Stimulated activated effector memory CD8-positive, alpha-beta T cell treated with anti-CD3 and anti-CD28 coated beads, Interleukin-12 subunit alpha, Interleukin-12 subunit beta, amount 100 ng/mL, for 72 hours (primary cell): Measurements from ENCODE around the gene ISX.

Experiments
- ATAC-seq: fragments of 150-1000 bp; cut with Tn5 transposase; 2 replicates; pipeline ENCODE4 v1.10.0; 2021
- DNase-seq, 2 donors: peaks; one replicate each; pipeline ENCODE4 v3.0.0; 2021 to 2022; ENCODE audit warnings: low spot score in 2 of 2
- H3K27ac Mint-ChIP-seq: one replicate; pipeline ENCODE4 v1.8.0; 2022; ENCODE audit warnings: mild to moderate bottlenecking, mixed read lengths
- H3K36me3 Mint-ChIP-seq: one replicate; pipeline ENCODE4 v1.8.0; 2022; ENCODE audit warnings: mild to moderate bottlenecking, mixed read lengths
- H3K4me1 Mint-ChIP-seq: one replicate; pipeline ENCODE4 v1.8.0; 2022; ENCODE audit warnings: mixed read lengths
- H3K4me3 Mint-ChIP-seq: one replicate; pipeline ENCODE4 v1.8.0; 2022; ENCODE audit warnings: mild to moderate bottlenecking, mixed read lengths
- H3K9me3 Mint-ChIP-seq: one replicate; pipeline ENCODE4 v1.8.0; 2022; ENCODE audit warnings: mixed read lengths

ISX gene

GRCh38 chr22:35070451-35071093, 4.6 kb downstream of the ISX start:
- Mint-ChIP-seq H3K4me3 (no peak overlapping the region), H3K4me1 (no peaks in the 10 kb centered on the region), H3K36me3 (no peaks in the 10 kb centered on the region), H3K9me3 (no peaks in the 10 kb centered on the region), H3K27ac (no peak overlapping the region)
- DNase-seq (no peak), ATAC-seq (no peak)

- DNase-seq (no peak), ATAC-seq (no peak)
- Mint-ChIP-seq H3K4me3 (no peak overlapping the region), H3K9me3 (no peaks in the 10 kb centered on the region), H3K36me3 (no peaks in the 10 kb centered on the region), H3K4me1 (no peaks in the 10 kb centered on the region), H3K27ac (no peak overlapping the region)
Observed at GRCh38 chr22:35071784-35072183, 5.8 kb downstream of the ISX start.

- DNase-seq (no peak), ATAC-seq (no peak)
- Mint-ChIP-seq H3K27ac (no peak overlapping the region), H3K36me3 (no peaks in the 10 kb centered on the region), H3K9me3 (no peaks in the 10 kb centered on the region), H3K4me1 (no peaks in the 10 kb centered on the region), H3K4me3 (no peak overlapping the region)
Observed at GRCh38 chr22:35072925-35073324, 7.0 kb downstream of the ISX start.

- no peak for ATAC-seq
- DNase-seq = no peak
- Mint-ChIP-seq H3K4me3 (no peak overlapping the region), H3K9me3 (no peaks in the 10 kb centered on the region), H3K27ac (no peak overlapping the region), H3K4me1 (no peaks in the 10 kb centered on the region), H3K36me3 (no peaks in the 10 kb centered on the region)
Observed at GRCh38 chr22:35074583-35074982, 8.6 kb downstream of the ISX start.

GRCh38 chr22:35076630-35077029, 10.7 kb downstream of the ISX start:
- ATAC-seq (no peak), DNase-seq (no peak)
- no peaks in the 10 kb centered on the region for H3K9me3 Mint-ChIP-seq
- H3K4me1 Mint-ChIP-seq = no peaks in the 10 kb centered on the region
- no peak overlapping the region for H3K4me3 Mint-ChIP-seq
- H3K36me3 Mint-ChIP-seq = no peaks in the 10 kb centered on the region
- H3K27ac Mint-ChIP-seq = no peak overlapping the region

- no peaks in the 10 kb centered on the region for H3K4me1 Mint-ChIP-seq
- H3K9me3 Mint-ChIP-seq = peaks cover 4% of the 10 kb centered on the region
- no peak overlapping the region for H3K4me3 Mint-ChIP-seq
- DNase-seq (no peak), ATAC-seq (no peak)
- H3K36me3 Mint-ChIP-seq = no peaks in the 10 kb centered on the region
- no peak overlapping the region for H3K27ac Mint-ChIP-seq
Observed at GRCh38 chr22:35085621-35086020, 19.7 kb downstream of the ISX start.

- Mint-ChIP-seq H3K4me1 (no peaks in the 10 kb centered on the region), H3K36me3 (no peaks in the 10 kb centered on the region), H3K27ac (no peak overlapping the region), H3K9me3 (no peaks in the 10 kb centered on the region), H3K4me3 (no peak overlapping the region)
- no peak for ATAC-seq
- DNase-seq = no peak
Observed at GRCh38 chr22:35089139-35089538, 23.2 kb downstream of the ISX start.

- ATAC-seq = no peak
- no peaks in the 10 kb centered on the region for H3K36me3 Mint-ChIP-seq
- no peak overlapping the region for H3K27ac Mint-ChIP-seq
- H3K9me3 Mint-ChIP-seq = no peaks in the 10 kb centered on the region
- H3K4me3 Mint-ChIP-seq = no peak overlapping the region
- H3K4me1 Mint-ChIP-seq = no peaks in the 10 kb centered on the region
- DNase-seq = no peak
Observed at GRCh38 chr22:35092406-35092805, 26.4 kb downstream of the ISX start.

- H3K27ac Mint-ChIP-seq = no peak overlapping the region
- no peak for ATAC-seq
Observed at GRCh38 chr22:35098921-35099320, 33.0 kb downstream of the ISX start.

GRCh38 chr22:35099883-35100282, 33.9 kb downstream of the ISX start:
- H3K27ac Mint-ChIP-seq = no peak overlapping the region
- H3K4me1 Mint-ChIP-seq = no peaks in the 10 kb centered on the region
- ATAC-seq (no peak), DNase-seq (no peak)
- no peaks in the 10 kb centered on the region for H3K36me3 Mint-ChIP-seq
- H3K4me3 Mint-ChIP-seq = no peak overlapping the region
- no peaks in the 10 kb centered on the region for H3K9me3 Mint-ChIP-seq

More at GRCh38 chr22:35098921-35099320, 33.0 kb downstream of the ISX start:
- H3K4me1 Mint-ChIP-seq = no peaks in the 10 kb centered on the region
- no peaks in the 10 kb centered on the region for H3K36me3 Mint-ChIP-seq
- no peak overlapping the region for H3K4me3 Mint-ChIP-seq
- no peaks in the 10 kb centered on the region for H3K9me3 Mint-ChIP-seq
- no peak for DNase-seq

- no peak overlapping the region for H3K27ac Mint-ChIP-seq
- no peaks in the 10 kb centered on the region for H3K4me1 Mint-ChIP-seq
- ATAC-seq = no peak
- no peak overlapping the region for H3K4me3 Mint-ChIP-seq
- no peaks in the 10 kb centered on the region for H3K9me3 Mint-ChIP-seq
- no peak for DNase-seq
- no peaks in the 10 kb centered on the region for H3K36me3 Mint-ChIP-seq
Observed at GRCh38 chr22:35102663-35103062, 36.7 kb downstream of the ISX start.

GRCh38 chr22:35103761-35104160, 37.8 kb downstream of the ISX start:
- Mint-ChIP-seq H3K36me3 (no peaks in the 10 kb centered on the region), H3K4me1 (no peaks in the 10 kb centered on the region), H3K27ac (no peak overlapping the region), H3K4me3 (no peak overlapping the region), H3K9me3 (no peaks in the 10 kb centered on the region)
- no peak for DNase-seq
- no peak for ATAC-seq

- Mint-ChIP-seq H3K4me3 (no peak overlapping the region), H3K4me1 (no peaks in the 10 kb centered on the region), H3K9me3 (no peaks in the 10 kb centered on the region), H3K27ac (no peak overlapping the region), H3K36me3 (no peaks in the 10 kb centered on the region)
- ATAC-seq (no peak), DNase-seq (no peak)
Observed at GRCh38 chr22:35104491-35104890, 38.5 kb downstream of the ISX start.

GRCh38 chr22:35109616-35110015, 43.7 kb downstream of the ISX start:
- Mint-ChIP-seq H3K4me1 (no peaks in the 10 kb centered on the region), H3K4me3 (no peak overlapping the region), H3K36me3 (no peaks in the 10 kb centered on the region), H3K9me3 (no peaks in the 10 kb centered on the region), H3K27ac (no peak overlapping the region)
- ATAC-seq (no peak), DNase-seq (no peak)

GRCh38 chr22:35111244-35111643, 45.3 kb downstream of the ISX start:
- H3K4me1 Mint-ChIP-seq = no peaks in the 10 kb centered on the region
- no peak overlapping the region for H3K27ac Mint-ChIP-seq
- DNase-seq = no peak
- ATAC-seq = no peak
- no peaks in the 10 kb centered on the region for H3K9me3 Mint-ChIP-seq
- no peak overlapping the region for H3K4me3 Mint-ChIP-seq
- no peaks in the 10 kb centered on the region for H3K36me3 Mint-ChIP-seq

- no peaks in the 10 kb centered on the region for H3K9me3 Mint-ChIP-seq
- H3K27ac Mint-ChIP-seq = no peak overlapping the region
- no peak overlapping the region for H3K4me3 Mint-ChIP-seq
- no peaks in the 10 kb centered on the region for H3K36me3 Mint-ChIP-seq
- no peaks in the 10 kb centered on the region for H3K4me1 Mint-ChIP-seq
- DNase-seq = no peak
- no peak for ATAC-seq
Observed at GRCh38 chr22:35113341-35113740, 47.4 kb downstream of the ISX start.
